Nephron progenitor cell (in vitro differentiated cells): ENCODE measurements around the gene CYLD.

Experiments
- DNase-seq: peaks from one replicate; pipeline ENCODE4 v3.0.0; 2021
- H3K27ac Mint-ChIP-seq: 2 replicates; pipeline ENCODE4 v1.8.0; 2021; ENCODE audit warnings: mild to moderate bottlenecking, moderate library complexity, mixed read lengths
- H3K27me3 Mint-ChIP-seq: 2 replicates; pipeline ENCODE4 v1.8.0; 2021; ENCODE audit warnings: mild to moderate bottlenecking, low read depth, mixed read lengths; ENCODE audit not compliant: poor library complexity
- H3K36me3 Mint-ChIP-seq: 2 replicates; pipeline ENCODE4 v1.8.0; 2021; ENCODE audit warnings: low read depth, mixed read lengths
- H3K4me1 Mint-ChIP-seq: 2 replicates; pipeline ENCODE4 v1.8.0; 2021; ENCODE audit warnings: mixed read lengths
- H3K4me3 Mint-ChIP-seq: 2 replicates; pipeline ENCODE4 v1.8.0; 2021; ENCODE audit warnings: mild to moderate bottlenecking, moderate library complexity, mixed read lengths
- H3K9me3 Mint-ChIP-seq: 2 replicates; pipeline ENCODE4 v1.8.0; 2021; ENCODE audit warnings: mild to moderate bottlenecking, moderate library complexity, mixed read lengths
- CTCF ChIP-seq: fragments of 200-600 bp; sonication (generic); IDR thresholded peaks from 2 replicates; pipeline ENCODE4 v1.5.0; 2021; ENCODE audit warnings: antibody characterized with exemption

Gene CYLD

DNA sequence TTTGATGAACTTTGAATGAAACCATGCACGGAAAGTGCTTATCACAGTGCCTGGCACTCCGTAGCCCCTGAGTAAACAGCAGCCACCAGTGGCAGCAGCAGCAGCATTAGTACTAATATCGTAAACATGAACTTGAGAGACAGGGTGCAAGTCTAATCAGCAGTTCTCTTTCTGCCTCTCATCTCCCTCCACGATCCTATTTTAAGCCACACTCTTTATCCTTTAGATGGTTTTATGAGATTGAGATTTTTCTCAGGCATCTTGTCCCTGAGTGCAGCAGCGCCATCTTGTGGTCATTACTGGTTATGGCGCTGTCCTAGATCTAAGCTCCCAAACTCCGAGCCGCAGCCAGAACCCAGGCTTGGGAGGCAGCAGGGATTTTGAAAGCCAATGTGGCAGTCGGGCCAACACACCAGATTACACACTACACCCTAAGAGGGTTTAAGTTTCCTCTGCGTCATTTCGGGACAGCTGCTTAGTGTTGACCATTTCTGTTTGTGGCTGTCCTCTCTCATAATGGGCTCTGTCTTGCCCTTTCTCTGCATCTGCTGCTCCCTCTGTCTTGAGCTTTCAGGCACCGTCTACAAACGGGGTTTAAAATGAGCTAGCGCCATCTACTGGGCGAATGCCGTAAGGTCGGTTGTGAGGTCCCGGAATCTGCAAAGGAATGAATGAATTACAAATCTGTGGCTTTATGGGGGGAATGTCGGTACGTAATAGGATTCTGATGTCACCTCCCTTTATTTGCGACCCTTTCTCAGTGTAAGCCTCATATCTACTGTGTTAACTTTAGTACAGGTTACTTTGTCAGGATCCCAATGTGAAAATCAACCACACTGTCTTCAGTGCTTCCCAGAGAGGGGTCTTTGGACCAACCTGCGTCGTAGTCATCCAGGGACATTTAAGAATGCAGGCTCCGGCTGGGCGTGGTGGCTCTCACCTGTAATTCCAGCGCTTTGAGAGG, 64.5 kb downstream of the CYLD start:
- H3K9me3 Mint-ChIP-seq, result no peaks in the 10 kb centered on the region
- H3K27ac Mint-ChIP-seq, result no peak overlapping the region
- H3K27me3 Mint-ChIP-seq, result peaks cover 9% of the 10 kb centered on the region
- H3K4me3 Mint-ChIP-seq, result peak overlapping the region; percentile 83
- peak; percentile 97 for TF ChIP-seq CTCF
- H3K36me3 Mint-ChIP-seq, result no peaks in the 10 kb centered on the region
- H3K4me1 Mint-ChIP-seq, result peaks cover 62% of the 10 kb centered on the region
- DNase-seq, result peak; percentile 86

DNA sequence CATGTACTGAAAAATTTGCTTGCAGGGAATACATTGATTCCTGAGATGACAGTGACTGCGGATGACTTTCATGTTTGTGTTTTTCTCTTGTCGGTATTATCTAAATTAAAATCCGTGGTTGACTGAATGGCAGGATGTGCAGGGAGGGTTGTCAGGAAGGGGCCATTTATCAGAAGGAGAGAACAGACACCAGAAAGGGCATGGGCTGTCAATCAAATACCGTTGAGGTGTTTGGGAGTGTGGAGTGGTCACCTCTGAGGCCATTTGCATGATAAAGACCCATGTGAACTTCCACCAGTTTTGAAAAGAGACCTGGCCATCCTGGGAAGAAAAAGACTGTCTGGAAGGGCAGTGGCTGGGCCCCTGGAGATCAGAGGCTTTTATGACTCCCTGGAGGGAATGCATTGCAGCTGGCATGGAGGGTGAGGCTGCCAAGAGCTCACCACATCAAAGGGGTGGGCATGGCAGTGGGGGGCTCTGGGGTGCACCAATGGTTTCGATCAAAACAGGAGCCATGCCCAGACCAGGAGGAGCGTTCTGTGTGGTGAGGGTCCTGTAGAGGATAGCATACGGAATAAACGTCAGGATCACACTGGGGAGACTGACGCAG, 67.1 kb downstream of the CYLD start:
- H3K4me1 Mint-ChIP-seq, result peaks cover 49% of the 10 kb centered on the region
- H3K4me3 Mint-ChIP-seq, result no peak overlapping the region
- no peak overlapping the region for H3K27ac Mint-ChIP-seq
- no peaks in the 10 kb centered on the region for H3K9me3 Mint-ChIP-seq
- H3K27me3 Mint-ChIP-seq, result peaks cover 5% of the 10 kb centered on the region
- no peak for TF ChIP-seq CTCF
- no peak for DNase-seq
- H3K36me3 Mint-ChIP-seq, result no peaks in the 10 kb centered on the region

DNA sequence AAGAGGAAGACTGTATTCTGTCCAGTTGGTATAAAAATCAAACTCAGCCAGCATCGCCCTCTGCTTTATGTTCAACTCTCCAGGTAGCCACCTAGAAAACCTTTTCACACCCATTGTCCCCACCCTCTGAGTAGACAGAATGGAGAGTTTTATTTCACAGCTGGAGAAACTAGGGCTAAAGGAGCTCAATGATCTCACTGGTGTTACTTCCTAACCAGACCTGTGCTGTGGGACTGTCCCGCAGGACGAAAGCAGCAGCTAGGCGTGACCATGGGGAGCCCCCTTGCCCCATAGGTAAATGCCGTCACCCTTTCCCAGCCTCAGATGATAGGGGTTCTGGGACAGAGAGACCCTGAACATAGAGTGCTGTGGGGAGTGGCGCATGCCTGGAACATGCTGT, 67.7 kb downstream of the CYLD start:
- H3K27ac Mint-ChIP-seq, result no peak overlapping the region
- TF ChIP-seq CTCF, result no peak
- no peak overlapping the region for H3K4me3 Mint-ChIP-seq
- no peak for DNase-seq
- H3K9me3 Mint-ChIP-seq, result no peaks in the 10 kb centered on the region
- peaks cover 43% of the 10 kb centered on the region for H3K4me1 Mint-ChIP-seq
- H3K36me3 Mint-ChIP-seq, result no peaks in the 10 kb centered on the region
- H3K27me3 Mint-ChIP-seq, result peaks cover under 1% of the 10 kb centered on the region

DNA sequence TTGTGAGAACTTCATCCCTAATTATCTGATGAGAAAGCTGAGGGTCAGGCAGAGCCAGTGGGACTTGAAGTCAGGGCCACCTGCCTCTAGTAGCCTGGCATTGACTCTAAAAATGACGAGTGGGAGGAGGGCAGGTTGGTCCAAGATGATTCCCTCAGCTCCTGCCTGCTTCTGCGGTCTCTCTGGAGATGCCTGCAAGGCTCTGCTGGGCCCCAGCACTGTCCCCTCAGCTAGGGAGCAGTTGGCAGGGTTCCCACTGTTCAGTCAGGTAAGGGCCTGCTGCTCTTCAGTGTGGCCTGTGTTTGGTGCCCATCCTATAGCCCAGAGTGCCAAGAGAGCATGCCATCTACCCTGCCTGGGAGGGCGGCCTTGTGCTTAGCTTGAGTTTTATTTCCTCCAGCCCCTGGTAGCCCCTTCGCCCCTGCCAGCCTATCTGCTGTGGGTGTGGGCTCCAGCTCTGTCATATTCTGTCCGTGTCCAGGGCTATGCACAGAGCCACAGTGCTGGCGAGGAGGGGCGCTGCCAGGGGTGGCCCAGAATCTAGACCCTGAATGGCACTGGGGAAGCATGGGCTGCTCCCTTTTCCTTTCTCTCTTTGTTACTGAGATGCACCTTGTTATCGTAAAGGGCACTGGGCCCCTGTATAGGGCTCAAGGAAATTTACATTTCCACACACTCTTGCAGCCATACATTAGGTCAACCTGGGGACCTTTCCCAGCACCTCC, 68.5 kb downstream of the CYLD start:
- H3K27ac Mint-ChIP-seq, result no peak overlapping the region
- peaks cover 39% of the 10 kb centered on the region for H3K4me1 Mint-ChIP-seq
- H3K36me3 Mint-ChIP-seq, result no peaks in the 10 kb centered on the region
- no peak overlapping the region for H3K4me3 Mint-ChIP-seq
- no peak for TF ChIP-seq CTCF
- no peak for DNase-seq
- no peaks in the 10 kb centered on the region for H3K9me3 Mint-ChIP-seq
- H3K27me3 Mint-ChIP-seq, result peaks cover under 1% of the 10 kb centered on the region

DNA sequence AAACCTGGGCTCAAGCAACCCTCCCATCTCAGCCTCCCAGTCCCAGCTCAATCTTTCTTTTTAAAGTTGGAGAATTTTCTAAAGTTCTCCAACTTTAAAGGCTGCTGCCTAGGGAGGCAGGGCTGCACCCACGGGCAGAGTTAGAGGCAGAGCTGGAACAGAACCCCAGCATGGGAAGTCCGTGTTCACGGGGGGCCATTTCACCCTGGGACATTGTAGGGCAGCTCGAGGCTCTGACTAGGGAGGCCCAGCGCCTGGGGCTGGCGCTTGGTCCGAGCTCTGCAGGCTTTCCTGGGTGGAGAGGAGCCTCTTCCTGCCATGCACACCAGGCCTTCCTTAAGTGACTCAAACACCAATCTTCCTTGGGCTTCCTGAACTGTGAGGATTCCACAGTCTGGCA, 70.2 kb downstream of the CYLD start:
- Mint-ChIP-seq H3K27ac (no peak overlapping the region), H3K4me1 (peaks cover 26% of the 10 kb centered on the region), H3K9me3 (no peaks in the 10 kb centered on the region), H3K36me3 (no peaks in the 10 kb centered on the region), H3K27me3 (peaks cover 3% of the 10 kb centered on the region), H3K4me3 (no peak overlapping the region)
- DNase-seq, result no peak
- TF ChIP-seq CTCF, result no peak
